HG02798 (cell line): ENCODE measurements around the gene FAM162B.
A peak's percentile ranks its signal among the peaks of the same experiment; 100 is the strongest.
"Not testable (repeated sequence)": the region's sequence is repeated elsewhere in the genome, so short reads cannot be mapped to it uniquely, and the experiment has no call there.

ENCODE experiments used
- ATAC-seq: cut with Tn5 transposase; IDR thresholded peaks from one replicate; pipeline ENCODE4 v1.9.1; 2021; ENCODE audit warnings: mild to moderate bottlenecking; ENCODE audit not compliant: unreplicated experiment, poor library complexity

The FAM162B gene

DNA sequence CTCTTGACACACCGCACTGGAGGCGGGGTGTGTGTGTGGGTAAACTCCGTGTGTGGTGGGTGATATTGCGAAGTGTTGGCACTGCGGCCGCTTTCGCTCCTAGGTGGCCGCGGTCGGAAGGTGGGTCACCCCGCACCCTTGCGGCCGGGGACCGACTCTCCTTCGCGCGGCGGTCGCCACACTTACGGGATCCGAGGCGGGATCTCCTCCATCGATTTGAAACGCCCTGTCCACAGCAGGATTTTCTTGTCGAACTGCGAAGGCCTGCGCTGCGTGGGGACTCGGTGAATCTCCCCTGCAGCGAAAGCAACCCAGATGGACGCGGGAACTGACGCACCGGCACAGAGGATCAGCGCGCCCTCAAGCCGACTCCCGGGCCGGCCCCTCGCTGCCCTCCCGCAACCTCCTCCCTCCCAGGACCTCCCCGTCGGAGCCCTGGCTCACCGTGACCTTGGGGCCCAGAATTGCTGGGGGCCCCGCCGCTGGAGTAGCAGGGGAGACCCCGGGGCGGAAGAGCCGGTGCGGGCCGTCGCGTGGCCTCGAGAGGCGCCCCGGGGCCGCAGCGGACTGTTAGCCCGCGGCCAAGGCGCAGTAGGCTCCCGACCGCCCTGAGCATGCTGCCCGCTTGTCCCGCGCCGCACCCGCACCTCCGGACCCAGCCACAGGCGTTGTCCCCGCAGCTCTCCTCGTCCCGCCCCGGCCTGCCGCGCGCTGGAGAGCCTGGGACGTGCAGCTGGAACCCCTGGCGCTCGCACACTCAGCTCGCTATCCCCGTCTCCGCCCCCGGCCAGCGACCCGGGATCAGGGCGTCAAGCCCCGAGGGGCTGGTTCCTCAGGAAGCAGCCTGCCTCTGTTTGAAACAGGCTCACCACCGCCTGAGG is at the start of gene FAM162B:
Gene FAM162B (minus strand): TSS at position 759 of the 881 bp plus-strand sequence. CDS start 143 bp downstream, at position 616.
- ATAC-seq: no peak

DNA sequence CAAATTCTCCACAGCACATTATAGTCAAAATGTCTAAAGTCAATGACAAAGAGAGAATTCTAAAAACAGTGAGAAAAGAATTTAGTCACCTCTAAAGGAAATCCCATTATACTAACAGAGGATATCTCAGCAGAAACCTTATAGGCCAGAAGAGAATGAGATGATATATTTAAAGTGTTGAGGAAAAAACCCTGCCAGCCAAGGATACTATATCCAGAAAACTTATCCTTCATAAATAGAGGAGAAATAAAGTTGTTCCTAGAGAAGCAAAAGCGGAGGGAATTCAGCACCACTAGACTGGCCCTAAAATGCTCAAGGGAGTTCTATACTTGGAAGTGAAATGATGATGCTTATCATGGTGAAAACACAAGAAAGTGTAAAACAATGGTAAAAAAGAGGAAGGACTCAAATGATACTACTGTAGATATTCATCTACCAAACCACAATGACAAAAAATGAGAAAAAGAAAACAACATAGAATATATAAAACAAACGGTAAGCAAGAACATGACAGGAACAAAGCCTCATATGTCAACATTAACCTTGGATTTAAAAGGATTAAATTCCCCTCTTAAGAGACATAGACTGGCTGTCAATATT is 46.6 kb upstream of the FAM162B start:
- no peak for ATAC-seq

DNA sequence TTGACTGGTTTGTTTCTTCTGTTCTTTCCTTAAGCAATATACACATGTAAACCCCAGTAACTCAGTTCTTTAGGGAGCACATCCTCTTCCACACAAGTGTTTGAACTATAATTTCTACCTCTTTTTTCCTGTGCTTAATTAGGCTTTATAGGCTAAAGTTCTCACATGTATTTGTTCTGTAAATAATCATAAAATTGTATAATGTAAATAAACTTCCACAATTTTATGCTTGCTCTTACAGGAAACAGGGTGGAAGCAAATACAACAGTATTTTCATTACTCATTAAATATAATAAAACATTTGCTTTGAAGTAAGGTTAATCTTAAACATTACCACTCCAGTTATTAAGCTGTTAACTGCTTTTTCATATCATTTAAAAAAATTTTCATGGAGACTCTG is 36.5 kb upstream of the FAM162B start:
- no peak for ATAC-seq

DNA sequence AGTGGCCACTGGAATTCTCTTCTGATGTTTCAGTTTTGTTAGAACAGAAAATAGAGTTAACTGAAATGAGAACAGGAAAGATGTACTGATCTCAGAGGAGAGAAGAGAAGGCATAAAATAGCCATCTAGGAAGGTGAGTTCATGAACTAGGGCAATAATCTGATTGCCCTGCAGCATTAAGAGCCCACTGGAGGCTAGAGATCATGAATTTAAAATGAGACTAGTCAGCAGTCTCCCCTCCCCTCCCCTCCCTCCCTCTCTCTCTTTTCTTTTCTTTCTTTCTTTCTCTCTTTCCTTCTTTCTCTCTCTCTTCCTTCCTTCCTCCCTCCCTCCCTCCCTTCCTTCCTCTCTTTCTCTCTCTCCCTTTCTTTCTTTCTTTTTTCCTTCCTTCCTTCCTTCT is 34.4 kb upstream of the FAM162B start:
- no peak for ATAC-seq

DNA sequence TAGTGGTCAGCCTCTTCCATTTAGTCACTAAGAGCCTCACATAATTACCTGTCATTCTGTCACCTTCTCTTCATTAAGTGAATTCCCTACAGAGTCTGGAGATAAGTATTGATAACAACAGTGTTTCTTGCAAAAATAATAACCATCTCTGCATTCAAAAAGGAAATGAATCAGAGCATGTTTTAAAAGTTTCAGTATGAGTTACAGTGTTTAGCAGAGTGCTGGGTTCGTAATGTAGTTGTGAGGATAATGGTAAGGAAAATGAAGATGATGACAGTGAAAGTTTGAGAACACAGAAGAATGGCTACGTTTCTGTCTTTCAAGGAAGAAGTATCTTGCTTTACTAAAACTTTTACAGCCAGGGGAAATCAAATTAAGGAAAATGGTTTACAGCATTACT is 32.1 kb upstream of the FAM162B start:
- ATAC-seq: no peak

DNA sequence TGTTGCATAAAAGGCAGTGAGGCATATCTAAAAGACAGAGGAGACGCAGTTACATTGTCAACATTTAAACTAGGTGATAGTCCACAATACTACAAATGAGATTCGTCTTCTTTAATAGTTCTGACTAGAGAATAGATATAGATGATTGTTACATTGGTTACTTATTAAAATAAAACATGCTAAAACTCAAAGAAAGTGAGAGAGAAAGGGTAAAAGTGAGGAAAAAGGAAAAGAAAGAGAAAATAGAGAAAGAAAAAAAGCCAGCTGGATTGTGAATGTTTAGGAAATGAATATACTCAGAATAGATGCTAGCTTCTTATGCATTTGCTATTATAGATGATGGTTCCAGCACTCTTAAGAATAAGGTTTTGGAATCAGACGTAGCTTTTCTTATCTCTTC is 27.7 kb upstream of the FAM162B start:
- no peak for ATAC-seq

DNA sequence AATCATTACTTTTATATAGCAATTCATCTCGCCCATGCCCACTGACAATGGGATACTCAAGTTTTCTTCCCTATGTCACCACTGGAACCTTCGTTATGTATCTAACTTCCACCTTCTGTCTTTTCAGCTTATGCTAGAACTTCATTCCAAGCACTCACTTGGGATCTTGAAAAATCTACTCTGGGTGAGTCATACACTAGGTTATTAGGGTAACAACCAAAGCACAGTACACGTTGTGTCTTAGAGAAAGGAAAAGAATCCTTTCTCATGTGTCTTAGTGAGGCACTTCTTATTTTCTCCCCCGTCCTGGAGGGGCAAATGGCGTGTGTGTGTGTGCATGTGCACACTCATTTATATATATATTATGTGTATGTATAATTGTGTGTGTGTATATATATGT is 18.3 kb upstream of the FAM162B start:
- ATAC-seq: no peak

DNA sequence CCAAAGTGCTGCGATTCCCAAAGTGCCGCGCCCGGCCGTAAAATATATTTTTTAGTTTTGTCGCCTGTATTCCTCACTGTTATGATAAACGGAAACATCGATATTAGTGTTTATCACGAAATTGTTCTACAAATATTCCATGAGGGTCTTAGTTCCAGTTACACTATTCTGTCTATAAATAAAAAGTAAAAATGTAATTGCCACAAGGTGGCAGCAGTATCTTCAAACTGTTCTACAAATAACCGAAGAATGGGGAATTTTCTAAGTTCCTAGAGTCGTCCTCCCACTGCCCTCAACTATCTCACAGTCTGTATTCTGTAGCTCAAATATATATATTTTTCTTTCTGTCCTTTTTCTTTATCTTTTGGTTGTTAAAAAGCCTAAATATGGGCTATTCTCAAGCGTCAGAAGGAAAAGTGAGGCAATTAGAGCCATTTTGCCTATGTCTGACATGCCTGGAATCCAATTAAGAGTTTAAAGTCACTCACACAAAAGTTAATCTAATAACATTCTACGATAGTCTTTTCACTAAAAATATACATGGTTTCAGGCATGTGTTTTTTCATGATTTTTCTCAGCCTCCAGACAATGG is 14.2 kb upstream of the FAM162B start:
- peak; percentile 72 for ATAC-seq

DNA sequence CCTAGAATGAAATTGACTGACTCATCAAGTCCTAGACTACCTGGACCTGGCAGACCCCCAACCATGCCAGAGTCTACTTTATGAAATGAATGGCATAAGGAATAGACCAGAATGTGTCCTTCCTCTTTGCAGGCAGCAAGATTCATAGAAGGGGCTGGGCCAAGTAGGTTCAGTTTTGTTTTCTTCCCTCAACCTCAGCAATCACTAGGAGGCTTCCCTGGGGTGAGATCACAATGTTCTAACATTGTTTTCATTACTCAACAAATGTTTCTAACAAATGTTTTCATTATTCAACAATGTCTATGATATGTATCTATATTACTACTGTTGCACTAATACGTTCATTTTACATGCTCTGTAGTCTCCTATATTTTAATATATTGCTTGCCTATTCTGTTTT is 8.4 kb upstream of the FAM162B start:
- no peak for ATAC-seq

DNA sequence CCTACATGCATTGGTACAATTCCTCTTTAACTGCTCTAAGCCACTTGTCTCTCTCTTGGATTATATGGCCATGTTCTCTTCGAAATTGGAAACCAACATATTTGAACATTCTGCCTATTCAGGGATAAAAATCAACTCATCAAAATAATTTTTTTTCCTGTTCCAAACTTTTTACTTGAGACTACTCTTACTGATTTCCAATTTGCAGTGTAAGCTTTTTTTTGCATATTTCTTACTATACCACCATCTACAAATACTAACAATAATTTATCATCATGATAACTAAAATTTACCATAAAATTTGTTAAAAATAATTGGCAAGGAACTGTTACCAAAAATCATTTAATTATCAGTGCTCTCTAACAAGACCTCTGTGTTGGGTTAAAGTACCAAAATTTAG is 6.9 kb upstream of the FAM162B start:
- no peak for ATAC-seq

DNA sequence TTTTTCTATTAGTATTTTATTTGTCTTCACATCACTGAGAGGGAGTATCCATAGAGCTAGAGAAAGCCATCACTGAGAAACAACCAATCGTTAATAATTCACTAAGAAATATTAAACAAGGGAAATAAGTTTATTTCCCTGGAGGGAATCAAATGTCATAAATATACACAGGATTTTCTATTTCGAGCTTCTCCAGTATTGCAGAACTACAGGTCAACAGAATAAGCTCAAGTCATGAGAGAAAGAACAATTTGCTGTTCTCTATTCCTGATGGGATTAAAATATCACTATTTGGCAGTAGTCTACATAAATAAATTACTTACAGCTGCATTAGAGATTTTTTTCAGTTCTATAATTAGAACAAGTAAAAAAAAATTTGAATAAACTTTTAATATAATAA is 2.2 kb upstream of the FAM162B start:
- ATAC-seq: no peak

DNA sequence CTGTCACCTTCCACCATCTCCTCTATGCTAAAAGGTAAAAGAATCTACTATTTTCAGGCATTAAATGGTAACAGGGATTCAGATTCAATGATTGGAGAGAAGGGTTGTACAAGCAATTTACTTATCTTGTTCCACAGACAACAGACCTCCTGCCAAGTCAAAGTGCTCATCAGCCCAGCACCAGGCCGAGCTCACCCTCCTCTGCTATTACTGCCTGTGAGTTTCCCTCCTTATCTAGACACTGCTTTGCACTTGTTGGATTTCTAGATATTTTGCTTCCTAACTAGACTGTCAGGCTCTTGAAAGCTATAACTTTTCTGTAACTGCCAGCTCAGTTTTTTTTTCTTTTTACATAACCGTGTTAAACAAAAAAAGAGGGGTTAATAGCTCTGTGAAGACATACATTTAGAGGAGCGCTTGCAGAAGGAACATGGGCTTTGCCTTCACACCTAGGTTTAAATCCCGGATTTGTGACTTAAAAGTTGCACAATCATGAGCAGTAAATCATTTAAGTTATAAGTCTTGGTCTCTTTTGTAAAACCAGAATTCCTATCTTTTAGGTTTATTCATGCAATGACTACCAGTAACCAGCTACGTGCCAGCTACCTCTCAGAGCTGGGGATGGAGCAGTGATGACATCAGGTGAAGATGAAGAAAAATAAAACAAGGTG is 1.1 kb upstream of the FAM162B start:
- ATAC-seq: no peak

DNA sequence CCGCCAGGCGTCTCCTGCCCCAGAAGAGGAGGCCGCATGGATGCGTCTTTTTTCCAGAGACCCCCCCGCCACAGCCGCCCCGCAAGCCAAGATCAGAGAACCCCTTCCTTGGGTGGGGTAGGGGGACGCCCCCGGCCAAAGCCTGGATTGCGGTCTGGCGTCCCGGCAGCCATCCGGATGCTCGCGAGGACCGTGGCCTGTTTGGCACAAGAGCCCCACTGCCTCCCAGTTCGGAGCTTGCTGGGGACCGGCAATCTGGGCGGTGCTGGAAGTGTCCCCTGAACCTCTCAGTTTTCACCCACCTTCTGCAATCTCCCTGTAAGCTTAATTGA is 924 bp downstream of the FAM162B start:
- ATAC-seq: no peak

DNA sequence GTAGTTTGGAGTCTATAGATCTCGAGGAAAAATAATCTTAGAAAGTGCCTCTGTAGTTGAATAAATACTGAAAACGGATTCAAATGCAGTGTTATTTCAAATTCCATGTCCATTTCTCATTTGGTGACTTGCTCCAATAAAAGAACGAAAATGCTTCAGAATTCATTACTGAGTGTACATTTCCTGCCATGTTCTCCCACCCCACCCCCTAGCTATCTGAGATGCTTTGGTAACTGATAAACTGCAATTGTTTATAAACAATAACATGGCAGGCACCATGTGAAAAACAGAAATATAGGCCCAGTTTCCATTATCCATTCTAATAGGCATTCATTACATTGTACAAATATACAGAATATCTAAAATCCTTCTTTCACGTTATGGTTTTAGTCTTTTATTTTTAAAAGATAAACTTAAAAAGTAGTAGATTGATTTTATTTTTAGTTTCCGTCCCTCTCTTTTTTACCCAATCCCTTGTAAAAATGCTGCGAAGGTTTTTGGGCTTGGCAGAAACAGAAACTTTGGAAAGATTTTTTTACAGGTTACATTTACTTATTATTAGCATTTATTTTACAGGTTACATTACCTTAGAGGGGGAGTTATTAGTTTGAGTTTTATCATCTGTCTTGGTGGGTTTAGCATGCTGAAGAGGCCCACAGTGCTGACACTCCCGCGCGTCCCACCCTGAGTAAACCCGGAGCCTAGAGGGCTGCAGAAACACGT is 1.5 kb downstream of the FAM162B start:
- no peak for ATAC-seq

DNA sequence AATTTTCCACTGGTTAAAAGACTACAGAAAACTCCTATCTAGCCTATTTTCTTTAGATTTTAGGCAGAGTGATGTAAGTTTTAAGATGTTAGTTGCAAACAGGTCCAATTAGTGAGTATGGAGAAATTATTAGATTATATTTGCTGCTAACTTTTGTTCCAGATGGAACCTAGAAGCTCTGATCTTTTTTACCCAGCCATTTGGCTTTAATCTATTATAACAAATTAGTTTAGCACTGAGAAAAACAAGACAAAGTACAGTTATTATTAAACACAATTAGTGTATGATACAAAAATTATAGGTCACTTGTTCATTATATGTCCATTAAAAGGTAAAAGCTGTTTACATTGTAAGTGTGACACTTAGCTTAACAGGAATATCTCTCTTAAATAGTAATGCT is 2.5 kb downstream of the FAM162B start:
- ATAC-seq: no peak

DNA sequence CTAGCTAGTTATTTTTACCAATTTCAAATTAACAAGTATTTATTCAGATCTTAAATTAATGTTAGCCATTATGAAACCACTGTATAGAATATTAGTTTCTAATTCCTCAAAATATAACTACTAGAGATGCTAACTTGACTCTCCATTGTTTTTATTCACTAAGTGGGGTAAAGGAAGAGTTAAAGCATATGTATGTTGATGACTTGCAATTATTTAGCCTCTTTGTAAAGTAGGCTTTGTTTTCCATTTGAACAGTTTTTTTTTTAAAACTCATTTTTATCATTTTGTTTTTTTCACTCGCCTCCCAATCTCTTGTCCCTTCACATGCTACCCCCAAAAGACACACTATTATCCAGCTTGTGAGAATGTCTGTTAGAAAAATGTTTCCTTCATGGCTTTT is 3.3 kb downstream of the FAM162B start:
- no peak for ATAC-seq

DNA sequence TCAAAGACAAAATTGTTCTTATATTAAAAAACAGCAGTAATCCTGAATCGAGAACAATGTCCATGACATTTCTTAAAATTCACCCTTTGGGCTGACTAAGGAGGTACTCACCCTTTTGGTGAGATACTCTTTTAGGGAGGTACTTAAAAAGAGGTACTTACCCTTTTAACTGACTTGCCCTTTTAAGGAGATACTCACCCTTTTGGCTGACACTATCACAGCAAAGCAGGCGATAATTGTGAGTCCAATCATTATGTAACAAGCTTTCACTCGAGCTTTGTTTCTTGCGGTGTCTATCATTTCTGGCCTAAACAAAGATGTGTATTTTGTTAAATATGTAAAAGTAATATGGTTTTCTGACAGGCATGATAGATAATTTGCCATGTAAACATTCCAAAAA is 3.7 kb downstream of the FAM162B start:
- ATAC-seq: no peak

DNA sequence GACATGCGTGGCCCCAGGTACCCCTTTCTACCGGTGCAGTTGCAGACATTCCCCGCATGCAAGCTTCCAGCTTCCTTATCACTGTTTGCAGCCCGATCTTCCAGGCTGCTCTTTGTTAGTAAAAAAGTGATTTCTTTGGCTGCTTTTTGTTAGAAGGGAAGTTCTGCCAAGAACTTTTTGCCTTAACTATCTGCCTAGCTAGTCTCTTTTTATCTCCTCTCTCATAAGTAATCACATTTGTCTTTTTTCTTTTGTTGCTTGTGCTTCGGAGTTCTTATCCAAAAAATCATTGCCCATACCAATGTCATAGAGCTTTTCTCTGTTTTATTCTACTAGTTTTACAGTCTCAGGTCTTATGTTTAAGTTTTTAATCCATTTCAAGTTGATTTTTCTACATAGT is 20.3 kb downstream of the FAM162B start:
- ATAC-seq: no peak

DNA sequence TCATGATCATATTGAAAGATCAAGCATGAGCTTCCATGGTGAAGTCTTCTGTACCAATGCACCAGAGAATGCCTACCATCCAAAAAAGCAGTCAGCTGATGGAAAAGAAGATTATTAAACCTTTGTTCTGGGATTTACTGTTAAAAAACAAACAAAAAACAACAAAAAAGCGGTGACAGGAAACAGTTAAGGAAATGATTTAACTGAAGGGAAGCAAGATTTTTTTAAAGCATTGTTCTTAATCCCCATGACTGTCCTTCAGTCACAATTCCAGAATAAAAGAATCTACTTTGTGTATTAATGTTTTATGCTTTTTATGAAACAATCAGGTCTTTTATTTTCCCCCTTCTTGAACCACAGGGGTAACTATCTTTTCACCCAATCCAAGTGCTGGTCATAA is 23.9 kb downstream of the FAM162B start:
- no peak for ATAC-seq

DNA sequence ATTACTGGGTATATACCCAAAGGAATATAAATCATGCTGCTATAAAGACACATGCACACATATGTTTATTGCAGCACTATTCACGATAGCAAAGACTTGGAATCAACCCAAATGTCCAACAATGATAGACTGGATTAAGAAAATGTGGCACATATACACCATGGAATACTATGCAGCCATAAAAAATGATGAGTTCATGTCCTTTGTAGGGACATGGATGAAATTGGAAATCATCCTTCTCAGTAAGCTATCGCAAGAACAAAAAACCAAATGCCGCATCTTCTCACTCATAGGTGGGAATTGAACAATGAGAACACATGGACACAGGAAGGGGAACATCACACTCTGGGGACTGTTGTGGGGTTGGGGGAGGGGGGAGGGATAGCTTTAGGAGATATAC is 25.0 kb downstream of the FAM162B start:
- not testable (repeated sequence) for ATAC-seq

DNA sequence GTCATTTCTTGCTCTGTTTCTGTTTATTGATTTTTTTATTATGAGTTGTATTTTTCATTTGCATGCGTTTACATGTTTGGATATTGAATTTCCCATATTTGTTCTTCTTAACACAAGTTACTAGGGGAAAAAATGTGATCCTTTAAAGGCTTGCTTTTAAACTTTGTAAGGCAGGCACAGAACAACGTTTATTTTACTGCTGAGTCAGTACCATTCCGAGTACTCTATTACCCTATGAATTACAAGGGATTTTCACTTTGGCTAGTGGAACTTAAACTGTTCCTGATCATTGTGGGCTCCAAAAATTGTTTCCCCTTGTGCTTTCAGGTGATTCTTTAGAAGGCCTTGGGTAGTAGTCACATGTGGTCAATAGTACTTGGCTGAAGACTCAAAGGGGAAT is 28.5 kb downstream of the FAM162B start:
- ATAC-seq: no peak
